Fibroblast of skin of left biceps (primary cell): Measurements from ENCODE around the gene ATL1.
"Not testable (repeated sequence)": the region's sequence is repeated elsewhere in the genome, so short reads cannot be mapped to it uniquely, and the experiment has no call there.

Experiments used
- DNase-seq, 2 experiments: peaks; one replicate each; pipeline ENCODE4 v3.0.0-alpha.2; 2013; ENCODE audit warnings: low read depth in 2 of 2

ATL1 gene

GRCh38 chr14:50656776-50657175 lies 96.8 kb downstream of the ATL1 start:
- no peak for DNase-seq

GRCh38 chr14:50657753-50658152 lies 97.8 kb downstream of the ATL1 start:
- no peak for DNase-seq

- no peak for DNase-seq
Measured at GRCh38 chr14:50658203-50658602, 98.3 kb downstream of the ATL1 start.

GRCh38 chr14:50659327-50659974 lies 99.5 kb downstream of the ATL1 start:
- no peak for DNase-seq

- DNase-seq, result not testable (repeated sequence)
Measured at GRCh38 chr14:50664579-50664978, 104.6 kb downstream of the ATL1 start.

GRCh38 chr14:50665300-50665699 lies 105.4 kb downstream of the ATL1 start:
- DNase-seq, result not testable (repeated sequence)

- peak; percentile 51 to 63 for DNase-seq
Measured at GRCh38 chr14:50666772-50667683, 107.1 kb downstream of the ATL1 start.

- DNase-seq, result no peak
Measured at GRCh38 chr14:50667684-50667995, 107.7 kb downstream of the ATL1 start.

- peak; percentile 76 to 84 for DNase-seq
Measured at GRCh38 chr14:50667996-50668825, 108.3 kb downstream of the ATL1 start, which contains the start of gene SAV1. SAV1 (minus strand) TSS chr14:50668306; CDS start chr14:50667967, 339 bp downstream.

GRCh38 chr14:50668826-50669143 lies 108.8 kb downstream of the ATL1 start:
- DNase-seq, result no peak

GRCh38 chr14:50669441-50669986 lies 109.6 kb downstream of the ATL1 start:
- DNase-seq, result no peak

- no peak for DNase-seq
Measured at GRCh38 chr14:50670196-50670865, 110.4 kb downstream of the ATL1 start.

GRCh38 chr14:50670866-50671256 lies 110.9 kb downstream of the ATL1 start:
- DNase-seq, result no peak

- peak; percentile 51 to 56 for DNase-seq
Measured at GRCh38 chr14:50675597-50675996, 115.7 kb downstream of the ATL1 start.

- DNase-seq, result no peak
Measured at GRCh38 chr14:50676814-50677516, 117.0 kb downstream of the ATL1 start.

GRCh38 chr14:50677527-50678063 lies 117.7 kb downstream of the ATL1 start:
- peak; percentile 48 to 50 for DNase-seq

GRCh38 chr14:50678163-50678562 lies 118.2 kb downstream of the ATL1 start:
- no peak for DNase-seq

GRCh38 chr14:50679674-50680073 lies 119.7 kb downstream of the ATL1 start:
- DNase-seq, result no peak
